Hypothalamus (tissue), 51 donors: ENCODE data around the gene UGP2.
"Not testable (repeated sequence)": the region's sequence is repeated elsewhere in the genome, so short reads cannot be mapped to it uniquely, and the experiment has no call there.

Source experiments
- DNase-seq, 51 donors: peaks; one replicate each; lab custom pipeline; 2025; lab: John Stamatoyannopoulos, UW

The UGP2 gene

GRCh38 chr2:63841254-63842022 lies at the start of gene UGP2:
TSS of gene UGP2 (plus strand) at chr2:63841896. CDS start at chr2:63842186, 290 bp downstream.
- peak in 50 of 51 donors; percentile 26 to 84 (median 70) for DNase-seq

- DNase-seq, result no peak
These were observed 49.2 kb upstream of the UGP2 start for GRCh38 chr2:63792530-63792929.

- no peak for DNase-seq
These were observed 45.3 kb upstream of the UGP2 start for GRCh38 chr2:63796366-63796765.

GRCh38 chr2:63796796-63797195 lies 44.9 kb upstream of the UGP2 start:
- DNase-seq, result no peak

- DNase-seq, result no peak
These were observed 40.2 kb upstream of the UGP2 start for GRCh38 chr2:63801455-63801854.

- DNase-seq, result no peak
These were observed 36.3 kb upstream of the UGP2 start for GRCh38 chr2:63805412-63805811.

GRCh38 chr2:63808036-63808435 lies 33.7 kb upstream of the UGP2 start:
- DNase-seq, result not testable (repeated sequence)

- not testable (repeated sequence) for DNase-seq
These were observed 32.8 kb upstream of the UGP2 start for GRCh38 chr2:63808911-63809310.

- no peak for DNase-seq
These were observed 30.6 kb upstream of the UGP2 start for GRCh38 chr2:63811063-63811462.

- DNase-seq, result not testable (repeated sequence)
These were observed 29.8 kb upstream of the UGP2 start for GRCh38 chr2:63811870-63812269.

- DNase-seq, result no peak
These were observed 27.6 kb upstream of the UGP2 start for GRCh38 chr2:63814114-63814513.

GRCh38 chr2:63817382-63817781 lies 24.3 kb upstream of the UGP2 start:
- no peak for DNase-seq

GRCh38 chr2:63818271-63818670 lies 23.4 kb upstream of the UGP2 start:
- no peak for DNase-seq

- DNase-seq, result no peak
These were observed 22.4 kb upstream of the UGP2 start for GRCh38 chr2:63819256-63819655.

GRCh38 chr2:63819765-63820717 lies 21.7 kb upstream of the UGP2 start:
- no peak for DNase-seq

- no peak for DNase-seq
These were observed 20.7 kb upstream of the UGP2 start for GRCh38 chr2:63820969-63821368.

GRCh38 chr2:63821396-63821795 lies 20.3 kb upstream of the UGP2 start:
- DNase-seq, result no peak

GRCh38 chr2:63822478-63822877 lies 19.2 kb upstream of the UGP2 start:
- DNase-seq, result no peak

GRCh38 chr2:63827749-63828148 lies 13.9 kb upstream of the UGP2 start:
- no peak for DNase-seq

- no peak for DNase-seq
These were observed 10.5 kb upstream of the UGP2 start for GRCh38 chr2:63831176-63831575.

GRCh38 chr2:63834401-63834800 lies 7.3 kb upstream of the UGP2 start:
- DNase-seq, result no peak
